SHP77 (cell line): Measurements from ENCODE around the gene TAF13.
A peak's percentile ranks its signal among the peaks of the same experiment; 100 is the strongest.

Source experiments
- DNase-seq, 2 experiments: peaks; one replicate each; lab custom pipeline; 2025; lab: John Stamatoyannopoulos, UW

The TAF13 gene

DNA sequence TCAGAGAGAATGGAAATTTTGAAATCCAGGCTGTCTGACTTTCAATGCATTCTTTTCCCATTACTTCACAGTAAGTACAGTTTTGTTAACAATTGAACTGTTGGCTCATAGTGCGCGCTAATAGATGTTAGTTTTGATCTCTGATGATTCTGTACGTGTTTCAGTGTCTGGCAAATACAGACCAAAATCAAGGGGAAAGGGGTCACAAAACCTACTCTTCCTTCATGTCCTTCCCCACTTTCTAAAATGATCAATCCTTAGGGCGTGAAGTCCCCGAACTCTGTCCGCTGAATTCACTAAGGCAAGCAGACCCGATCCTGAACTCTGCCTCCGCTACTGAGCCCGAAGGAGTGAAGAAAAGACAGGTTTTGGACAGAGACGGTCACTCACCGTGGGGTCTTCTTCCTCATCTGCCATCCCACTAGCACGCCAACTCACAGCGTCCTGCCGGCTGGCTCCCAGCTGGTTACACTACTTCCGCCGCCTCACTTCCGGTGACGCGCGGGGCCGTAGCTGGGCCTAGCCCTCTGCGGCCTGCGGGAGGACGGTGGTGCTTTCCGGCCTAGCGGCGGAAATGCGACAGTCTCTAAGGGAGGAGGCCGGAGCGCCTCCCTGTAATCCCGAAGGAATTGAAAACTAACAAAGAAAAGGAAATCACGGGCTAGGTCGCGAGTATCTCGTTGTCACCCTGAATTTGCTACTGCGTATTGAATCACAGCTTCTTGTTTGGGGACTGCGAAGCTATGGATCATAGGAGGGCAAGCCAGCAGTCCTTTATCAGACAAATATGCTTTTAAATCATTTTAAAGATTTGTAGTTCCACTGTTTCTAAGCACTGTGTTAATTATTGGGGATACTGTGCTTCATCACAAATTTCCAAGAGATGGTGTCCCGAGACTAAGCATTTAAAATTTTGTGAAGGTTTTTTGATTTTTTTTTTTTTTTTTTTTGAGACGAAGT lies at the start of gene TAF13:
Gene TAF13, minus strand, starts transcription at position 473 of the 960 bp plus-strand sequence. Its CDS starts 56 bp downstream, at position 417.
- peak; percentile 95 to 96 for DNase-seq

DNA sequence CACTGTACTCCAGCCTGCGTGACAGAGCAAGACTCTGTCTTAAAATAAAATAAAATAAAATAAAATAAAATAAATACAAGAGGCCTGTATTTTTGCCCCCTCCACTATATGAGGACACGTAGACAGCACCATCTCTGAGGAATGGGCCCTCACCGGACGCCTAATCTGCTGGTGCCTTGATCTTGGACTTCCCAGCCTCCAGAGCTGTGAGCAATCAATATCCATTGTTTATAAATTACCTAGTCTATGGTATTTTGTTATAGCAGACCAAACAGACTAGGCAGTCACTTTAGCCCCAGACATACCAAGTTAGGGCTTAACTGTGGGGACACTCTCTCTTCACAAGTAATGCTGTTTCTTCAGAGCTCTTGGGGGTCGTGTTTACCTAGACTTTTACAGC lies 44.6 kb upstream of the TAF13 start:
- DNase-seq = no peak

- DNase-seq = no peak
Observed at GRCh38 chr1:109118089-109118488, 42.3 kb upstream of the TAF13 start.

- DNase-seq = no peak
Observed at GRCh38 chr1:109116286-109116685, 40.5 kb upstream of the TAF13 start.

GRCh38 chr1:109115685-109116084 lies 39.9 kb upstream of the TAF13 start:
- DNase-seq = no peak

- peak in 1 of 2 experiments; percentile 18 for DNase-seq
Observed at GRCh38 chr1:109114342-109114674, 38.5 kb upstream of the TAF13 start.

GRCh38 chr1:109113590-109114341 lies 38.0 kb upstream of the TAF13 start, which contains the start of gene ELAPOR1:
TSS of gene ELAPOR1 (plus strand) at chr1:109114115. CDS start at chr1:109114184, 69 bp downstream.
- peak; percentile 41 to 66 for DNase-seq

- DNase-seq = peak; percentile 78 to 88
Observed at GRCh38 chr1:109112652-109113285, 37.0 kb upstream of the TAF13 start.

DNA sequence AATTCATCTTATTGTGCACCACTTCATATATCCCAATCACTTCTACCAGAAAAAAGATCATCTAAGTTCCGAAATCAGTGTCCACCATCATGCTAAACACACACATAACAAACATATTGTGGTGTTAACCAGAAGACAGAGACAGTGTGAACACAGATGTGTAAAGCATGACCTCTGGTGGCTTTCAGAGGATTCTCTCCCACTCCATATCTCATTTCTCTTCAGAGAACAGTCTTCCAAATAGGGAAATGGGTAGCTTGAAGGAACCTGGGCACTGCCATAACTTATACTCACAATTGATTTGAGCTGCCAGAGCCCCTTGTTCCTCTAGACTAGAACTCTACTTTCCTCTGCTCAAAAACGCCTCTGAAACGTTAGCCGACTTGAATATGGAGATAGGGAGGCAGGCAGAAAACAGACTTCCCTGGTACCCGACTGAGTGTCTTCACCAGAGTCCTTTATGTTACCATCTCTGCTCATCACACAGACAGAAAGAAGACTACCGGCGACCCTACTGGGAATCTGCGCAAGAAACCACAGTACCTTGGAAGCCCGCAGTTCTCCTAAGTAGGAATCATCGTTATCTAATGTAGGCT lies 36.4 kb upstream of the TAF13 start:
- DNase-seq = peak in 1 of 2 experiments; percentile 62

DNA sequence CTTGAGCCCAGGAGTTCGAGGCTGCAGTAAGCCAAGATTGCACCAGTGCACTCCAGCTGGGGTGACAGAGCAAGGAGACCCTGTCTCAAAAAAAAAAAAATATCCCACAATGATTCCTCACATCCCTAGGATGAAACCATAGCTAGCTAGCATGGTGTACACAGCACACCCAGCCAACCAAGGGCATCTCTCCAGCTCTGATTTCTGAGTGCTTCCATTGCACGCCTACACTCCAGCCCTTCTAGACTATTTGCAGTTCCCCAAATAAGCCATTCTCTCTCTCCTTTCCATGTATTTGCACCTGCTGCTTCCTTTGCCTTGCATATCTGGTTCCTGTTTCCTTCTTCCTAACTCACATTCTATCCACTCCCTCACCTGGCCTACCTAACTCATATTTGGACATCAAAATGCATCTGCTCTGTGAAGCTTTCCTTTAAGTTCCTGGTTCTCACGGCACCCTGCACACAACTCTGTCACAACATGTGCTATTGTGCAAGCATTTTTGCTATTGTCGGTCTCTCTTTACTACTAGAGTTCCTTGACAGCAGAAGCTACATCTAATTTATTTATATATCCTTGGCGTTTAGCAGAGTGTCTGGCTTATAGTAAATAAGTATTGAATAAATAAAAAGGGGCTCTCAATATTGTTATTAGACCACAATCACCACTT lies 35.7 kb upstream of the TAF13 start:
- DNase-seq = no peak

GRCh38 chr1:109109906-109110305 lies 34.1 kb upstream of the TAF13 start:
- no peak for DNase-seq

- DNase-seq = no peak
Observed at GRCh38 chr1:109107785-109108184, 32.0 kb upstream of the TAF13 start.

- no peak for DNase-seq
Observed at GRCh38 chr1:109105881-109106280, 30.1 kb upstream of the TAF13 start.

DNA sequence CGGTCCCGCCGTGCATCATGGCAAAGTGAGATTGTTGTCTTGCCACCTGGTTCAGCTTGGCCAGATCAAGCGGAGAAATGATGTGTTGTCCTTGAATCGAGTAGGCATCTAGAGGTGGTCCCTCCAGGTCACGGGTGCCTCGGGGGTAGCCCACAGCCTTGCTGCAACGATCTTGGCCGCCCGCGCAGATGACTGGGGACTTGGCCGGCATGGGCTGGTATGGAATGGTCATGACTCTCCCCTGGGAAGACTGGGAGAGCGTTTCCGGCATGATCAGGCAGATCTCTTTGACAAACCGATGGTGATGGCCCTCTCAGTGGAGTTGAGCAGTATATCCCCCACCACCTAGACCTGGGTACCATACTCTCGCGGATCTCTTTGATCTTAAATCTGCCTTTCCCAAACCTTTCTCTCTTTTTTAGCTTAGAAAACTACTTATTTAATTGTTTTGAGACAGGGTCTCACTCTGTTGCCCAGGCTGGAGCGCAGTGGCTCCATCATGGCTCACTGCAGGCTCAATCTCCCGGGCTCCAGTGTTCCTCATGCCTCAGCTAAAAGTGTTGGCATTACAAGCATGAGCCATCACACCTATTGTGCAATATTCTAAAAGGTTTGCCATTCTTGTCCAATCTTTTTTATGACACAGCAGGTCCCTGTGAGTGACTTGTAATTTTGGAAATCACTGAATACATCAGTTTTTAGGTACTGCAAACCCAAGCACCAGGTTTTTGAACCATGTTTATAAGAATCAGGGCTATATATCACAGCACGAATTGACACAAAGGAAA lies 28.8 kb upstream of the TAF13 start:
- no peak for DNase-seq

- peak; percentile 95 to 97 for DNase-seq
Observed at GRCh38 chr1:109099938-109100773, 24.4 kb upstream of the TAF13 start.

DNA sequence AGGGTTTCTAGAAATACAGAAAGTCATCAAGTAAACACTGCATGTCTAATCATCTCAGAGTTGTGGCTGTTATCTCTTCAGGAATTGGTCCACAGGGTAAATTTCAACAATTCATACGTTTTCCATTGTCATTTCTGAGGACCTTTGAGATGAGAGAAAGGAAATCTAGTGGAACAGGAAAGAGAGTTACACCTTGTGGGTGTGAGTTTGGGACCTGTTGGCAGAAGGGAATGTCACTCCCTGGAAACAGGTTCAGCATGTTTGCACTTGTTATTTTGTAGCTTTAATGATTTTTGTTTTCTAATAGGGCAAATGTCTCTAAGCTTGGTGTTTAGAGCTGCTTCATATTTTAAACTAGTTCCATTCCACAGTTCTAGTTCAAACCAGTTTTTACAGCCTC lies 20.3 kb upstream of the TAF13 start:
- no peak for DNase-seq

DNA sequence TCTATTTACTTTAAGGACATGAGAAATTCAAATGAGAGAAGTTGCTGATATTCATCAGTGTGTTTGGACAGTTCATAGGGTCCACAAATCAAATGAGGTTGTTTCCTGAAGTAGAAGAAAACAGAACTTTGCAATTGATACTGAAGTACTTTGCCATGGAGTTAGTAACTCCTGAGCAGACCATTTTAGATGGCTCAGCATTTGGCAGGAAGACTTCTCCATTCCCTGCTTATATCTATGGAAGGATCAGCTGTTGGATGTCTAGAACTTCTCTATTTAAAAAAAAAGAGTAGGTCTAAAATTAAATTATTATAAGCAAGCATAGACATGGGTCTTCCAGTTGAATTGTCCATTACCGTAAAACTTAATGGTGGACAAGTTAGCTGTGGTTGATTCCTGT lies 19.8 kb upstream of the TAF13 start:
- DNase-seq = no peak

DNA sequence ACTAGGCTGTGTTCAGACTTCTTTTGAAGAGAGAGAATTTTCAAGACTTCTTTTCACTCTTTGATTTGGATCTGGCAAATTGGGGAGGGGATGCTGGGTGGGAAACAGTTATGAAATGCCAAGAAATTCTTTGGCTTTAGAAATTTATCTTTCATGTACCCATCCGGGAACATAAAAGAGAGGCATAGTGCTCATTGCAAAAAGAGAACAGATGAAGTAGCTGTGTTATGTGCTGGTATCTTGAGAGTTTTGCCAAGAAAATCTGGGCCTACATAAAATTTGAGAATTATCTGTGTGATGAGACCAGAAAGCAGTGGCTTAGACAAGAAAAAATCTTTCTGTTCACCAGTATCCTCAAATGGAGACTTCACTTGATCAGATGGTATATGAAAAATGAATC lies 19.1 kb upstream of the TAF13 start:
- no peak for DNase-seq

DNA sequence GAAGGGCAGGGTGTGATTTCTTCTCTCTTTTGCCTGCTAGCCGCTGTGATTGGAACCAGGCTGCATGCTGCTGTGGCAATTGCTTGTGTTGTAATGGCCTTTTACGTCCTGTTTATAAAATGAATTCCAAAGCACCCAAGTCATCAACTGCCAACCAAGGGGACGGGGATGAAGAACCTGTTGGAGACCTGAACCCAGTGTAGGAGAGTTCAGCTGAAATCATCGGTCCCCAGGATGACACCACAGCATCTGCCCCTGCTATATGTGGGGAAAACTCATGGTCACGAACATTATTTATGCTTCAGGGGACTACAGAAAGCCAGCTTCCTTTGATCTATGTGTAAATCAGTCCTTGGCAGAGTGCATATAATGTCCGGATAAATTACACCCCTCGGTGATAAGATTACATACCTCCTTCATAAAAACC lies 18.6 kb upstream of the TAF13 start:
- DNase-seq = no peak

DNA sequence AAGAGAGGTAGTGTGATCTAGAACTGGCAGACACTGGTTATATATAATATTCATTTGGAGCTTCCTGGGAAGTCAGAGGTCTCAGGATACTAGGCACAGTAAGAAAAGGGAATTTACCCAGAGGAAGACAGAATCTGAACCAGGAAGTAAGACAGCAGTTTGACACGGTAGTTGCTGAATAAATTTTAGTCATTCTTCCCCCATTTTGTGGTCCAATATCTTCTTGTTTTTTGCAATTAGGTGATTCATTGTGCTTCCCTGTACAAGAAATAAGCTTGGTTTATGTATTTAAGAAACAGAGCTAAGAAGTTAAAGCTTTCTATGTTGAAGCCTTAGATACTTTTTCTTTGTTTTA lies 16.0 kb upstream of the TAF13 start:
- no peak for DNase-seq
